Ascending aorta (tissue), 2 donors: ENCODE data around the gene ABCF1. TPM values are rescaled to one million over a fixed set of nuclear protein-coding genes. Genes with fewer than 3 reads are reported as not detected.

ENCODE experiments used
- DNase-seq, 2 donors: peaks; one replicate each; pipeline ENCODE4 v3.0.0-alpha.2; 2019; ENCODE audit warnings: low spot score in 2 of 2
- H3K27ac ChIP-seq, 2 donors: fragments of 200-600 bp; sonication (generic); one replicate each; pipeline ENCODE4 v1.5.1; 2016 to 2017; ENCODE audit warnings: mild to moderate bottlenecking in 1 of 2
- H3K27me3 ChIP-seq: fragments of 200-600 bp; sonication (generic); one replicate; pipeline ENCODE4 v1.5.1; 2017
- H3K36me3 ChIP-seq, 2 donors: fragments of 200-600 bp; sonication (generic); one replicate each; pipeline ENCODE4 v1.5.1; 2016
- H3K4me1 ChIP-seq, 2 donors: fragments of 200-600 bp; sonication (generic); one replicate each; pipeline ENCODE4 v1.5.1; 2016 to 2017; ENCODE audit warnings: mild to moderate bottlenecking in 1 of 2
- H3K4me3 ChIP-seq, 2 donors: fragments of 200-600 bp; sonication (generic); one replicate each; pipeline ENCODE4 v1.5.1; 2016 to 2017; ENCODE audit warnings: mild to moderate bottlenecking in 1 of 2
- H3K9me3 ChIP-seq, 2 donors: fragments of 200-600 bp; sonication (generic); one replicate each; pipeline ENCODE4 v1.5.1; 2016
- intact Hi-C: fragments of 100-400 bp; cut with DNase I; formaldehyde crosslinking; loops from one replicate; pipeline ENCODE4 v1.15.1; 2023
- total RNA-seq: library from RNA; depleted of rRNA; stranded (reverse); fragments of >200 nt; gene quantifications from one replicate; pipeline ENCODE4 v1.1.0, GENCODE V29; 2016
- TF ChIP-seq, protein P1 (sequence below), 3 experiments: fragments of 200-600 bp in 2 of 3; fragments of 450-650 bp in 1 of 3; sonication (generic) in 2 of 3; IDR thresholded peaks; one replicate each; pipeline ENCODE4 v1.5.1; 2016 to 2019; ENCODE audit warnings: antibody characterized with exemption in 3 of 3, mild to moderate bottlenecking in 1 of 3, moderate library complexity in 1 of 3

Gene ABCF1
- total RNA-seq, 1 donor from 2014 or later = 36.6 TPM

- H3K9me3 ChIP-seq = no peaks in the 10 kb centered on the region
- peaks cover 12 to 30% of the 10 kb centered on the region in 2 donors for H3K36me3 ChIP-seq
- TF ChIP-seq, protein P1, sequence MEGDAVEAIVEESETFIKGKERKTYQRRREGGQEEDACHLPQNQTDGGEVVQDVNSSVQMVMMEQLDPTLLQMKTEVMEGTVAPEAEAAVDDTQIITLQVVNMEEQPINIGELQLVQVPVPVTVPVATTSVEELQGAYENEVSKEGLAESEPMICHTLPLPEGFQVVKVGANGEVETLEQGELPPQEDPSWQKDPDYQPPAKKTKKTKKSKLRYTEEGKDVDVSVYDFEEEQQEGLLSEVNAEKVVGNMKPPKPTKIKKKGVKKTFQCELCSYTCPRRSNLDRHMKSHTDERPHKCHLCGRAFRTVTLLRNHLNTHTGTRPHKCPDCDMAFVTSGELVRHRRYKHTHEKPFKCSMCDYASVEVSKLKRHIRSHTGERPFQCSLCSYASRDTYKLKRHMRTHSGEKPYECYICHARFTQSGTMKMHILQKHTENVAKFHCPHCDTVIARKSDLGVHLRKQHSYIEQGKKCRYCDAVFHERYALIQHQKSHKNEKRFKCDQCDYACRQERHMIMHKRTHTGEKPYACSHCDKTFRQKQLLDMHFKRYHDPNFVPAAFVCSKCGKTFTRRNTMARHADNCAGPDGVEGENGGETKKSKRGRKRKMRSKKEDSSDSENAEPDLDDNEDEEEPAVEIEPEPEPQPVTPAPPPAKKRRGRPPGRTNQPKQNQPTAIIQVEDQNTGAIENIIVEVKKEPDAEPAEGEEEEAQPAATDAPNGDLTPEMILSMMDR (IDR thresholded peaks at IDR 0.05) = no peak
- no peaks in the 10 kb centered on the region for H3K27me3 ChIP-seq
- no peaks in the 10 kb centered on the region for H3K4me1 ChIP-seq
- no peak for DNase-seq
- intact Hi-C loops = no loop called here
- H3K4me3 ChIP-seq = no peak overlapping the region
- no peak overlapping the region for H3K27ac ChIP-seq
Measured at GRCh38 chr6:30640481-30640880, 69.2 kb downstream of the ABCF1 start.

- TF ChIP-seq, protein P1 (IDR thresholded peaks at IDR 0.05) = no peak
- H3K9me3 ChIP-seq = no peaks in the 10 kb centered on the region
- intact Hi-C loops = no loop called here
- peaks cover 12 to 30% of the 10 kb centered on the region in 2 donors for H3K36me3 ChIP-seq
- H3K27me3 ChIP-seq = no peaks in the 10 kb centered on the region
- no peaks in the 10 kb centered on the region for H3K4me1 ChIP-seq
- H3K4me3 ChIP-seq = no peak overlapping the region
- DNase-seq = no peak
- no peak overlapping the region for H3K27ac ChIP-seq
Measured at GRCh38 chr6:30641048-30641447, 69.8 kb downstream of the ABCF1 start.

Other genes starting within 250 kb of the ABCF1 start
- 2.8 TPM for gene TRIM39, start 244.5 kb upstream of the ABCF1 start, total RNA-seq
- 262 TPM for gene RPP21, start 226.3 kb upstream of the ABCF1 start, total RNA-seq
- gene HLA-E, start 81.9 kb upstream of the ABCF1 start, total RNA-seq = 896 TPM
- 33.0 TPM for gene GNL1, start 15.0 kb upstream of the ABCF1 start, total RNA-seq
- 25.0 TPM for gene PRR3, start 14.1 kb upstream of the ABCF1 start, total RNA-seq
- 52.6 TPM for gene PPP1R10, start 45.8 kb downstream of the ABCF1 start, total RNA-seq
- gene MRPS18B, start 46.4 kb downstream of the ABCF1 start, total RNA-seq = 33.0 TPM
- gene ATAT1, start 55.4 kb downstream of the ABCF1 start, total RNA-seq = 13.7 TPM
- gene C6orf136, start 75.7 kb downstream of the ABCF1 start, total RNA-seq = 6.2 TPM
- 39.2 TPM for gene DHX16, start 101.6 kb downstream of the ABCF1 start, total RNA-seq
- gene PPP1R18, start 115.2 kb downstream of the ABCF1 start, total RNA-seq = 83.3 TPM
- 25.1 TPM for gene NRM, start 119.5 kb downstream of the ABCF1 start, total RNA-seq
- 27.1 TPM for gene MDC1, start 145.8 kb downstream of the ABCF1 start, total RNA-seq
- 537 TPM for gene TUBB, start 148.9 kb downstream of the ABCF1 start, total RNA-seq
- 123 TPM for gene FLOT1, start 171.2 kb downstream of the ABCF1 start, total RNA-seq
- gene IER3, start 173.1 kb downstream of the ABCF1 start, total RNA-seq = 51.9 TPM